Measurements from ENCODE around the gene BUD31.
"Not testable (repeated sequence)": the region's sequence is repeated elsewhere in the genome, so short reads cannot be mapped to it uniquely, and the experiment has no call there.

The BUD31 gene

GRCh38 chr7:99422625-99423024, 13.9 kb downstream of the BUD31 start:
- Histone ChIP-seq H3K27ac (no peak overlapping the region), H4K20me1 (ENCODE audit: insufficient read depth) (no peaks in the 10 kb centered on the region), H3K79me2 (ENCODE audit: insufficient read depth, low read depth) (no peaks in the 10 kb centered on the region), H3K4me1 (ENCODE audit: low read depth, poor library complexity, severe bottlenecking) (no peaks in the 10 kb centered on the region), H3K9ac (no peak overlapping the region), H3K27me3 (ENCODE audit: insufficient read depth, low read depth) (no peaks in the 10 kb centered on the region), H3K36me3 (ENCODE audit: insufficient read depth) (peaks cover 9% of the 10 kb centered on the region; the same call in 1 of the 2 replicates), H3K4me2 (no peak overlapping the region), H2AFZ (ENCODE audit: low read depth) (no peak overlapping the region), H3K4me3 (IDR thresholded peaks at IDR 0.05; ENCODE audit: insufficient read depth, low read depth, low read length) (no peak overlapping the region)
- TF ChIP-seq CTCF (conservative IDR thresholded peaks at IDR 0.05; ENCODE audit: low read depth, low read length): no peak

- H3K4me1 ChIP-seq (ENCODE audit: low read depth, poor library complexity, severe bottlenecking): no peaks in the 10 kb centered on the region
- H3K27ac ChIP-seq: no peak overlapping the region
- TF ChIP-seq CTCF (conservative IDR thresholded peaks at IDR 0.05; ENCODE audit: low read depth, low read length): no peak
- H3K79me2 ChIP-seq (ENCODE audit: insufficient read depth, low read depth): no peaks in the 10 kb centered on the region
- H3K9ac ChIP-seq: no peak overlapping the region
- no peaks in the 10 kb centered on the region for H3K27me3 ChIP-seq (ENCODE audit: insufficient read depth, low read depth)
- H3K4me3 ChIP-seq (IDR thresholded peaks at IDR 0.05; ENCODE audit: insufficient read depth, low read depth, low read length): no peak overlapping the region
- peaks cover 9% of the 10 kb centered on the region; the same call in 1 of the 2 replicates for H3K36me3 ChIP-seq (ENCODE audit: insufficient read depth)
- no peaks in the 10 kb centered on the region for H4K20me1 ChIP-seq (ENCODE audit: insufficient read depth)
- H2AFZ ChIP-seq (ENCODE audit: low read depth): no peak overlapping the region
- H3K4me2 ChIP-seq: no peak overlapping the region
These were observed 16.4 kb downstream of the BUD31 start for GRCh38 chr7:99424932-99425730.

GRCh38 chr7:99428972-99429566, 20.3 kb downstream of the BUD31 start:
- TF ChIP-seq CTCF (conservative IDR thresholded peaks at IDR 0.05; ENCODE audit: low read depth, low read length): no peak
- no peak overlapping the region for H3K27ac ChIP-seq
- no peak overlapping the region for H3K9ac ChIP-seq
- peaks cover 7% of the 10 kb centered on the region; the same call in 1 of the 2 replicates for H3K36me3 ChIP-seq (ENCODE audit: insufficient read depth)
- H3K79me2 ChIP-seq (ENCODE audit: insufficient read depth, low read depth): no peaks in the 10 kb centered on the region
- no peak overlapping the region for H3K4me2 ChIP-seq
- H3K4me1 ChIP-seq (ENCODE audit: low read depth, poor library complexity, severe bottlenecking): no peaks in the 10 kb centered on the region
- no peak overlapping the region for H2AFZ ChIP-seq (ENCODE audit: low read depth)
- H3K27me3 ChIP-seq (ENCODE audit: insufficient read depth, low read depth): no peaks in the 10 kb centered on the region
- no peaks in the 10 kb centered on the region for H4K20me1 ChIP-seq (ENCODE audit: insufficient read depth)
- no peak overlapping the region for H3K4me3 ChIP-seq (IDR thresholded peaks at IDR 0.05; ENCODE audit: insufficient read depth, low read depth, low read length)

GRCh38 chr7:99429756-99430155, 21.0 kb downstream of the BUD31 start:
- no peak overlapping the region for H3K4me3 ChIP-seq (IDR thresholded peaks at IDR 0.05; ENCODE audit: insufficient read depth, low read depth, low read length)
- no peaks in the 10 kb centered on the region for H3K4me1 ChIP-seq (ENCODE audit: low read depth, poor library complexity, severe bottlenecking)
- H4K20me1 ChIP-seq (ENCODE audit: insufficient read depth): no peaks in the 10 kb centered on the region
- no peak overlapping the region for H3K4me2 ChIP-seq
- H3K27ac ChIP-seq: no peak overlapping the region
- no peaks in the 10 kb centered on the region for H3K79me2 ChIP-seq (ENCODE audit: insufficient read depth, low read depth)
- H3K9ac ChIP-seq: no peak overlapping the region
- no peak overlapping the region for H2AFZ ChIP-seq (ENCODE audit: low read depth)
- TF ChIP-seq CTCF (conservative IDR thresholded peaks at IDR 0.05; ENCODE audit: low read depth, low read length): no peak
- no peaks in the 10 kb centered on the region for H3K27me3 ChIP-seq (ENCODE audit: insufficient read depth, low read depth)
- peaks cover 3% of the 10 kb centered on the region; the same call in 1 of the 2 replicates for H3K36me3 ChIP-seq (ENCODE audit: insufficient read depth)

- H4K20me1 ChIP-seq (ENCODE audit: insufficient read depth); H3K27ac ChIP-seq; H3K4me3 ChIP-seq (IDR thresholded peaks at IDR 0.05; ENCODE audit: insufficient read depth, low read depth, low read length); H2AFZ ChIP-seq (ENCODE audit: low read depth); H3K4me2 ChIP-seq; H3K27me3 ChIP-seq (ENCODE audit: insufficient read depth, low read depth); H3K36me3 ChIP-seq (ENCODE audit: insufficient read depth); H3K4me1 ChIP-seq (ENCODE audit: low read depth, poor library complexity, severe bottlenecking); H3K9ac ChIP-seq: not testable (repeated sequence)
- H3K79me2 ChIP-seq (ENCODE audit: insufficient read depth, low read depth): peaks cover 18% of the 10 kb centered on the region
These were observed 23.2 kb downstream of the BUD31 start for GRCh38 chr7:99431756-99432540.

All from KMS-11 (cell line).